A549 (cell line): Measurements from ENCODE around the gene RND2.

Source experiments
- CTCF ChIP-seq: fragments of >200 bp; sonication (Bioruptor Twin); formaldehyde crosslinking; IDR thresholded peaks from 3 replicates; pipeline ENCODE4 v1.5.1; 2016
- HOXB5 ChIP-seq: fragments of 250-450 bp; sonication (Bioruptor Pico); IDR thresholded peaks from 2 replicates; pipeline ENCODE4 v1.5.0; 2020; ENCODE audit warnings: mild to moderate bottlenecking, moderate library complexity
- MAFK ChIP-seq: fragments of 450-650 bp; IDR thresholded peaks from 2 replicates; pipeline ENCODE4 v1.6.1; 2014; ENCODE audit not compliant: partially characterized antibody
- RARB ChIP-seq: fragments of 250-450 bp; sonication (Bioruptor Pico); IDR thresholded peaks from 2 replicates; pipeline ENCODE4 v1.8.0; 2021; ENCODE audit warnings: mild to moderate bottlenecking, moderate library complexity
- TF ChIP-seq, protein P1 (sequence below): IDR thresholded peaks from 2 replicates; pipeline ENCODE4 v1.6.1; 2012

- no peak for TF ChIP-seq CTCF
- no peak for TF ChIP-seq HOXB5
- TF ChIP-seq, protein P1, sequence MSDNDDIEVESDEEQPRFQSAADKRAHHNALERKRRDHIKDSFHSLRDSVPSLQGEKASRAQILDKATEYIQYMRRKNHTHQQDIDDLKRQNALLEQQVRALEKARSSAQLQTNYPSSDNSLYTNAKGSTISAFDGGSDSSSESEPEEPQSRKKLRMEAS = no peak
- no peak for TF ChIP-seq MAFK
- TF ChIP-seq RARB (CRISPR knock-in tag) = no peak
Measured at GRCh38 chr17:43026595-43026994, 1.6 kb downstream of the RND2 start.
